GM20431 (cell line): ENCODE results near the gene PRIM2.
"Not testable (repeated sequence)": the region's sequence is repeated elsewhere in the genome, so short reads cannot be mapped to it uniquely, and the experiment has no call there.

Experiments used
- in situ Hi-C: fragments of 300-500 bp; cut with MseI, MboI; formaldehyde crosslinking; loops from one replicate; pipeline ENCODE4 v1.15.0; 2020; ENCODE audit warnings: low sequenced_read_pairs; ENCODE audit not compliant: unreplicated experiment

The PRIM2 gene

GRCh38 chr6:57435475-57436160 lies 118.2 kb downstream of the PRIM2 start:
- in situ Hi-C loops, result no loop called here

GRCh38 chr6:57440735-57441134 lies 123.3 kb downstream of the PRIM2 start:
- in situ Hi-C loops, result not testable (repeated sequence)

- in situ Hi-C loops, result not testable (repeated sequence)
Observed at GRCh38 chr6:57442133-57442532, 124.7 kb downstream of the PRIM2 start.

GRCh38 chr6:57443181-57443580 lies 125.8 kb downstream of the PRIM2 start:
- in situ Hi-C loops, result not testable (repeated sequence)

GRCh38 chr6:57444787-57445186 lies 127.4 kb downstream of the PRIM2 start:
- in situ Hi-C loops, result not testable (repeated sequence)

- in situ Hi-C loops, result not testable (repeated sequence)
Observed at GRCh38 chr6:57445379-57445778, 127.9 kb downstream of the PRIM2 start.

GRCh38 chr6:57445790-57446468 lies 128.5 kb downstream of the PRIM2 start:
- in situ Hi-C loops, result not testable (repeated sequence)

GRCh38 chr6:57449496-57450066 lies 132.2 kb downstream of the PRIM2 start:
- in situ Hi-C loops, result not testable (repeated sequence)

- in situ Hi-C loops, result not testable (repeated sequence)
Observed at GRCh38 chr6:57459781-57460180, 142.4 kb downstream of the PRIM2 start.

GRCh38 chr6:57461022-57461421 lies 143.6 kb downstream of the PRIM2 start:
- in situ Hi-C loops, result not testable (repeated sequence)

GRCh38 chr6:57463809-57464208 lies 146.4 kb downstream of the PRIM2 start:
- in situ Hi-C loops, result not testable (repeated sequence)

GRCh38 chr6:57465968-57466367 lies 148.5 kb downstream of the PRIM2 start:
- in situ Hi-C loops, result not testable (repeated sequence)

- in situ Hi-C loops, result no loop called here
Observed at GRCh38 chr6:57469072-57469471, 151.6 kb downstream of the PRIM2 start.

GRCh38 chr6:57470148-57470547 lies 152.7 kb downstream of the PRIM2 start:
- in situ Hi-C loops, result not testable (repeated sequence)

GRCh38 chr6:57471314-57471864 lies 154.0 kb downstream of the PRIM2 start:
- in situ Hi-C loops, result not testable (repeated sequence)

GRCh38 chr6:57472861-57473362 lies 155.5 kb downstream of the PRIM2 start:
- in situ Hi-C loops, result not testable (repeated sequence)

GRCh38 chr6:57474862-57475475 lies 157.5 kb downstream of the PRIM2 start:
- in situ Hi-C loops, result not testable (repeated sequence)

- in situ Hi-C loops, result not testable (repeated sequence)
Observed at GRCh38 chr6:57475656-57476055, 158.2 kb downstream of the PRIM2 start.

GRCh38 chr6:57480194-57480593 lies 162.8 kb downstream of the PRIM2 start:
- in situ Hi-C loops, result not testable (repeated sequence)

GRCh38 chr6:57481121-57481520 lies 163.7 kb downstream of the PRIM2 start:
- in situ Hi-C loops, result not testable (repeated sequence)
